Gastroesophageal sphincter (tissue), 4 donors: ENCODE data around the gene CHRDL1. TPM values are rescaled to one million over a fixed set of nuclear protein-coding genes. Genes with fewer than 3 reads are reported as not detected.
"Not testable (repeated sequence)": the region's sequence is repeated elsewhere in the genome, so short reads cannot be mapped to it uniquely, and the experiment has no call there.

Source experiments
- ATAC-seq: fragments of 150-250 bp; one replicate; pipeline ENCODE4 v1.9.1; 2016; ENCODE audit warnings: mild to moderate bottlenecking, moderate library complexity
- H3K27ac ChIP-seq, 4 donors: fragments of 200-600 bp; sonication (generic) in 3 of 4; 1 replicate in 3 of 4; 2 replicates in 1 of 4; pipeline ENCODE4 v1.5.1; 2016 to 2019
- H3K27me3 ChIP-seq: fragments of 200-600 bp; sonication (generic); one replicate; pipeline ENCODE4 v1.5.1; 2019
- H3K36me3 ChIP-seq, 2 donors: fragments of 200-600 bp; sonication (generic); one replicate each; pipeline ENCODE4 v1.5.1; 2019; ENCODE audit warnings: control low read depth in 1 of 2
- H3K4me1 ChIP-seq, 3 donors: fragments of 200-600 bp; sonication (generic); 1 replicate in 2 of 3; 2 replicates in 1 of 3; pipeline ENCODE4 v1.5.1; 2016 to 2019; ENCODE audit warnings: control low read depth in 2 of 3
- H3K4me3 ChIP-seq, 2 donors: fragments of 200-600 bp; sonication (generic); one replicate each; pipeline ENCODE4 v1.5.1; 2019; ENCODE audit warnings: mild to moderate bottlenecking in 1 of 2, moderate library complexity in 1 of 2
- H3K9me3 ChIP-seq, 3 donors: fragments of 200-600 bp; sonication (generic); one replicate each; pipeline ENCODE4 v1.5.1; 2017 to 2019; ENCODE audit warnings: control low read depth in 2 of 3
- CTCF ChIP-seq, 4 experiments: fragments of 200-600 bp in 2 of 4; fragments of 450-650 bp in 2 of 4; sonication (generic) in 1 of 4; IDR thresholded peaks; one replicate each; pipeline ENCODE4 v1.5.1; 2017 to 2019; ENCODE audit warnings: antibody characterized with exemption in 4 of 4, mild to moderate bottlenecking in 2 of 4, moderate library complexity in 2 of 4
- EP300 ChIP-seq: sonication (generic); formaldehyde crosslinking; IDR thresholded peaks from one replicate; pipeline ENCODE4 v1.6.1; 2017; ENCODE audit warnings: antibody characterized with exemption, mild to moderate bottlenecking
- POLR2A ChIP-seq, 2 donors: fragments of 450-650 bp; IDR thresholded peaks; one replicate each; pipeline ENCODE4 v1.6.1; 2017; ENCODE audit warnings: antibody characterized with exemption in 2 of 2, mild to moderate bottlenecking in 2 of 2, moderate library complexity in 1 of 2
- POLR2AphosphoS5 ChIP-seq: sonication (generic); formaldehyde crosslinking; IDR thresholded peaks from one replicate; pipeline ENCODE4 v1.6.1; 2017; ENCODE audit warnings: antibody characterized with exemption
- WGBS, 2 donors: methylation state at CpG; one replicate each; pipeline ENCODE4 v1.1.5; 2018; ENCODE audit warnings: low coverage in 1 of 2; 5-methylcytosine and 5-hydroxymethylcytosine counted together
- total RNA-seq, 4 donors: library from RNA; depleted of rRNA; stranded (reverse); fragments of >200 nt; gene quantifications; one replicate each; pipeline ENCODE4 v1.1.0, GENCODE V29; 2016

The CHRDL1 gene
- total RNA-seq = 100 to 1,000 TPM; 154 to 403 (median 281) TPM

- peak; percentile 88 for ATAC-seq
Observed at GRCh38 chrX:110795645-110796406, at the start of gene CHRDL1. TSS of gene CHRDL1 (minus strand) at chrX:110795817. CDS start at chrX:110792181, 3,636 bp downstream.

GRCh38 chrX:110836982-110837381 is 41.4 kb upstream of the CHRDL1 start:
- H3K4me3 ChIP-seq = no peak overlapping the region
- H3K4me1 ChIP-seq = no peaks in the 10 kb centered on the region
- no peaks in the 10 kb centered on the region for H3K27me3 ChIP-seq
- no peaks in the 10 kb centered on the region for H3K36me3 ChIP-seq
- WGBS, 2 donors = 43% methylated on average over 1 of the region's 1 CpG; no CpG with 5 or more reads in 1 of the 2 donors
- TF ChIP-seq CTCF (IDR thresholded peaks at IDR 0.05) (no peak), EP300 (no peak), POLR2AphosphoS5 (no peak), POLR2A (IDR thresholded peaks at IDR 0.05) (no peak)
- no peak for ATAC-seq
- no peaks in the 10 kb centered on the region for H3K9me3 ChIP-seq
- no peak overlapping the region for H3K27ac ChIP-seq

More at GRCh38 chrX:110795645-110796406, at the start of gene CHRDL1:
- WGBS, 2 donors = no CpG with 5 or more reads among the region's 60 CpGs
- no peaks in the 10 kb centered on the region for H3K9me3 ChIP-seq
- peak within 1 kb of the TSS; percentile 44 to 53 for H3K4me3 ChIP-seq
- no peaks in the 10 kb centered on the region for H3K36me3 ChIP-seq
- TF ChIP-seq POLR2AphosphoS5 = peak; percentile 30
- no peak for TF ChIP-seq EP300
- no peak for TF ChIP-seq POLR2A (IDR thresholded peaks at IDR 0.05)
- no peak for TF ChIP-seq CTCF (IDR thresholded peaks at IDR 0.05)
- no peaks in the 10 kb centered on the region for H3K27me3 ChIP-seq
- H3K27ac ChIP-seq = peak within 1 kb of the TSS; percentile 18 to 70 (median 67)
- peaks cover 0 to 5% (median 0%) of the 10 kb centered on the region in 3 donors for H3K4me1 ChIP-seq

- no peaks in the 10 kb centered on the region for H3K9me3 ChIP-seq
- H3K4me3 ChIP-seq = no peak overlapping the region
- H3K27ac ChIP-seq = no peak overlapping the region
- H3K27me3 ChIP-seq = no peaks in the 10 kb centered on the region
- no peaks in the 10 kb centered on the region for H3K36me3 ChIP-seq
- no peaks in the 10 kb centered on the region for H3K4me1 ChIP-seq
- TF ChIP-seq CTCF (IDR thresholded peaks at IDR 0.05) = no peak
- TF ChIP-seq EP300 = no peak
- TF ChIP-seq POLR2AphosphoS5 = no peak
- no peak for TF ChIP-seq POLR2A (IDR thresholded peaks at IDR 0.05)
- ATAC-seq = no peak
Observed at GRCh38 chrX:110836451-110836850, 40.8 kb upstream of the CHRDL1 start.

- Histone ChIP-seq H3K4me3 (no peak overlapping the region), H3K4me1 (no peaks in the 10 kb centered on the region), H3K36me3 (no peaks in the 10 kb centered on the region), H3K9me3 (no peaks in the 10 kb centered on the region), H3K27me3 (no peaks in the 10 kb centered on the region), H3K27ac (no peak overlapping the region)
- ATAC-seq = no peak
- 27 to 67% methylated on average over 1 of the region's 1 CpG for WGBS, 2 donors
- TF ChIP-seq CTCF (IDR thresholded peaks at IDR 0.05) (no peak), POLR2AphosphoS5 (no peak), POLR2A (IDR thresholded peaks at IDR 0.05) (no peak), EP300 (no peak)
Observed at GRCh38 chrX:110836001-110836400, 40.4 kb upstream of the CHRDL1 start.

- Histone ChIP-seq H3K36me3 (no peaks in the 10 kb centered on the region), H3K27me3 (no peaks in the 10 kb centered on the region), H3K9me3 (no peaks in the 10 kb centered on the region), H3K4me1 (no peaks in the 10 kb centered on the region), H3K27ac (no peak overlapping the region), H3K4me3 (no peak overlapping the region)
- TF ChIP-seq POLR2A (IDR thresholded peaks at IDR 0.05) = no peak
- TF ChIP-seq CTCF (IDR thresholded peaks at IDR 0.05) = no peak
- 91% methylated on average over 1 of the region's 2 CpGs; no CpG with 5 or more reads in 1 of the 2 donors for WGBS, 2 donors
- no peak for ATAC-seq
Observed at GRCh38 chrX:110825972-110826371, 30.4 kb upstream of the CHRDL1 start.

GRCh38 chrX:110816543-110816942 is 20.9 kb upstream of the CHRDL1 start:
- ATAC-seq = not testable (repeated sequence)
- 100% methylated on average over 1 of the region's 1 CpG for WGBS, 2 donors

More at GRCh38 chrX:110816543-110816942, 20.9 kb upstream of the CHRDL1 start:
- not testable (repeated sequence) for H3K4me1 ChIP-seq, H3K27ac ChIP-seq, H3K4me3 ChIP-seq, H3K9me3 ChIP-seq, H3K27me3 ChIP-seq, H3K36me3 ChIP-seq
